Testis (tissue), 2 donors: ENCODE data around the gene NOS1AP.
"Not testable (repeated sequence)": the region's sequence is repeated elsewhere in the genome, so short reads cannot be mapped to it uniquely, and the experiment has no call there.

ENCODE experiments used
- POLR2A ChIP-seq: fragments of 450-650 bp; IDR thresholded peaks from one replicate; pipeline ENCODE4 v1.6.1; 2017; ENCODE audit warnings: antibody characterized with exemption, mild to moderate bottlenecking, moderate library complexity
- TF ChIP-seq, protein P1 (sequence below), 3 experiments: fragments of 450-650 bp in 2 of 3; fragments of 200-600 bp in 1 of 3; sonication (generic) in 1 of 3; IDR thresholded peaks; one replicate each; pipeline ENCODE4 v1.5.1; 2016 to 2019; ENCODE audit warnings: antibody characterized with exemption in 3 of 3, mild to moderate bottlenecking in 2 of 3, moderate library complexity in 1 of 3

DNA sequence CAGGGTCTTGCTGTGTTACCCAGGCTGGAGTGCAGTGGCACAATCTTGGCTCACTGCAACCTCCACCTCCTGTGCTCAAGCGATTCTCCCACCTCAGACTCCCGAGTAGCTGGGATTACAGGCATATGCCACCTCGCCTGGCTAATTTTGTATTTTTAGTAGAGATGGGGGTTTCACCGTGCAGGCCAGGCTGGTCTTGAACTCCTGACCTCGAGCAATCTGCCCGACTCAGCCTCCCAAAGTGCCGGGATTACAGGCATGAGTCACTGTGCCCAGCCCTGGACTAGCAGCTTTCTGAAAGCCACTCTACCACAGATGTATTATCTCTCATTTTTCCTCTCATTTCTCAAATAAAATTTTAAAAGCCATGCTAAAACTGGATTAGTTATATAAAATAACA, 349.1 kb downstream of the NOS1AP start:
- TF ChIP-seq POLR2A = not testable (repeated sequence)
- TF ChIP-seq, protein P1, sequence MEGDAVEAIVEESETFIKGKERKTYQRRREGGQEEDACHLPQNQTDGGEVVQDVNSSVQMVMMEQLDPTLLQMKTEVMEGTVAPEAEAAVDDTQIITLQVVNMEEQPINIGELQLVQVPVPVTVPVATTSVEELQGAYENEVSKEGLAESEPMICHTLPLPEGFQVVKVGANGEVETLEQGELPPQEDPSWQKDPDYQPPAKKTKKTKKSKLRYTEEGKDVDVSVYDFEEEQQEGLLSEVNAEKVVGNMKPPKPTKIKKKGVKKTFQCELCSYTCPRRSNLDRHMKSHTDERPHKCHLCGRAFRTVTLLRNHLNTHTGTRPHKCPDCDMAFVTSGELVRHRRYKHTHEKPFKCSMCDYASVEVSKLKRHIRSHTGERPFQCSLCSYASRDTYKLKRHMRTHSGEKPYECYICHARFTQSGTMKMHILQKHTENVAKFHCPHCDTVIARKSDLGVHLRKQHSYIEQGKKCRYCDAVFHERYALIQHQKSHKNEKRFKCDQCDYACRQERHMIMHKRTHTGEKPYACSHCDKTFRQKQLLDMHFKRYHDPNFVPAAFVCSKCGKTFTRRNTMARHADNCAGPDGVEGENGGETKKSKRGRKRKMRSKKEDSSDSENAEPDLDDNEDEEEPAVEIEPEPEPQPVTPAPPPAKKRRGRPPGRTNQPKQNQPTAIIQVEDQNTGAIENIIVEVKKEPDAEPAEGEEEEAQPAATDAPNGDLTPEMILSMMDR (IDR thresholded peaks at IDR 0.05) = not testable (repeated sequence)
